Prostate gland (tissue), 2 donors: ENCODE data around the gene USP47. TPM values are rescaled to one million over a fixed set of nuclear protein-coding genes. Genes with fewer than 3 reads are reported as not detected.

Experiments used
- DNase-seq: peaks from one replicate; pipeline ENCODE4 v3.0.0-alpha.2; 2019; ENCODE audit warnings: low spot score
- H3K27ac ChIP-seq, 2 donors: fragments of 200-600 bp; sonication (generic); 2 replicates each; pipeline ENCODE4 v1.5.1; 2017 to 2019
- H3K27me3 ChIP-seq: fragments of 200-600 bp; sonication (generic); replicated peaks from 2 replicates; pipeline ENCODE4 v1.5.1; 2019; ENCODE audit not compliant: insufficient read depth
- H3K36me3 ChIP-seq, 2 donors: fragments of 200-600 bp; sonication (generic); 1 replicate in 1 of 2; 2 replicates in 1 of 2; pipeline versions ENCODE4 v1.5.1 to v1.8.1; 2017 to 2019
- H3K4me1 ChIP-seq: fragments of 200-600 bp; sonication (generic); replicated peaks from 2 replicates; pipeline ENCODE4 v1.5.1; 2019
- H3K4me3 ChIP-seq, 2 donors: fragments of 200-600 bp; sonication (generic); 2 replicates each; pipeline ENCODE4 v1.5.1; 2017 to 2019
- H3K9me3 ChIP-seq: fragments of 200-600 bp; sonication (generic); 2 replicates; pipeline ENCODE4 v1.5.1; 2017
- POLR2A ChIP-seq: fragments of 450-650 bp; IDR thresholded peaks from one replicate; pipeline ENCODE4 v1.6.1; 2016; ENCODE audit warnings: antibody characterized with exemption, mild to moderate bottlenecking
- POLR2AphosphoS5 ChIP-seq: sonication (generic); formaldehyde crosslinking; IDR thresholded peaks from one replicate; pipeline ENCODE4 v1.6.1; 2017; ENCODE audit warnings: antibody characterized with exemption
- WGBS: methylation state at CpG from one replicate; pipeline ENCODE4 v1.1.5; 2018; 5-methylcytosine and 5-hydroxymethylcytosine counted together
- intact Hi-C: fragments of 100-400 bp; cut with DNase I; formaldehyde crosslinking; loops from one replicate; pipeline ENCODE4 v1.14.2; 2022
- total RNA-seq, 2 donors: library from RNA; depleted of rRNA; stranded (reverse); fragments of >200 nt; gene quantifications; one replicate each; pipeline ENCODE4 v1.1.0, GENCODE V29; 2016
- TF ChIP-seq, protein P1 (sequence below), 4 experiments: fragments of 200-600 bp in 2 of 4; fragments of 450-650 bp in 2 of 4; sonication (generic) in 2 of 4; IDR thresholded peaks; 1 replicate in 3 of 4; 2 replicates in 1 of 4; pipeline ENCODE4 v1.5.1; 2016 to 2019; ENCODE audit warnings: antibody characterized with exemption in 4 of 4, mild to moderate bottlenecking in 2 of 4, moderate library complexity in 2 of 4

USP47 gene
- total RNA-seq, 2 donors from 2014 or later: 58.4 to 76.6 TPM

DNA sequence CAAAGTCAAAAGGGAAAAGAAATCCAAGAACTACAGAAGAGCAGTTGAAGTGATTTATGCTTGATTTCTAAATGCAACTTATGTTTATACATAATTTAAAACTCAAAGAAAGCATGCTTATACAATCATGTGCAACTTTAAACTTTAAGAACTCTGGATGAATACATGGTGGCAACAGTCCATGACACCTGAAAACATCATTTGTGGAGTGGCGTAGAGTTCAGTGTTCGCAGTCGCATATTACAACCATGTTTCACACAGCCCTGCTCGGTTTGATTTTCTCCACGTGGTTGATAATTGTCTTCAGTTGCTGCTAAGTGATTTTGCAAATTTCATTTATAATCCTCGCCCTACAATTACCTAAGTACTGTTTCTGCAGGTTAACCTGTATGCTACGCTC is 121.3 kb downstream of the USP47 start:
- no peak overlapping the region for H3K4me3 ChIP-seq
- 86% methylated on average over 7 of the region's 7 CpGs for WGBS

DNA sequence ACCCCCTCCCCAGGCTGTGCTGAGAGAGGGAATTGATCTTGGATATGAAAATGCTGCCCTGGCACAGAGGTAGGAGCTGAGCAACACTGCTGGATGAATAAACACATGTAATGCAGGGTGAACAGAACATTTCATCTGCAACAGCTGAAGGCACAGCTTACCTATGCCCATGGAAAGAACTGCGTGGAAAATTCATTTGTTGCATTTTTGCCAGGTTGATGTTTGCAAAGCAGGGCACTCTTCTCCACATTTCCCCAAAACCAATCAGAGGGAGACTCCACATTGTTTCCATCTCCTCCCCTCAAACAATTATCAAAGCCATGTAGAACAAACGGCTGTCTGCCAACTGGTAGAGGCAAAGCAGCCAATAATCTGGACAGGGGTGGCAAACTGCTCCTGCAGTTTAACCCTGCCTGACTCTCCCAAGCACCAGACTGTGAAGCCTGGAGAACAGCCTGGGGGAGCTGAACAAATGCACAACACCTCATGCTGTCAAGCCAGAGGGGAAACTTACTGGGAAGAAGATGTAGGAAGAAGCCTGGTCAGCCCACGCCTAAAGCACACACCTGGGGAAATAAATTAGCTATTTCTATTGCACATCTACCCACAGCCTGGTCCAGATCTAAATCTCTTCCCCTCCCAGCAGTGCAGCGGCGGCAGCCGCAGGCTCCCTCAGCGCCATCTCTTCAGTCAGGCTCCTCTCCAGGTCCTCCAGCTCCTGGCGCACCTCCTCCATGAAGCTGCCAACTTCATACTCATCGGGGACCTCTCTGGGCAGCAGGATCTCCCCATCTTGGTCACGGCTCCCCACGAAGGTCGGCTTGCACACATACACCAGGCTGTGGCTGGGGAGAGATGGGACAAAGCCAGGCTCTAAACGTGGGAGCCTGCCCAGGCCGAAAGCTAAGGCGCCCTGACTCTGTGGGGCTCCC is 122.3 kb downstream of the USP47 start:
- Histone ChIP-seq H3K4me1 (no peaks in the 10 kb centered on the region), H3K27ac (no peak overlapping the region), H3K27me3 (no peaks in the 10 kb centered on the region), H3K36me3 (no peaks in the 10 kb centered on the region), H3K9me3 (no peaks in the 10 kb centered on the region), H3K4me3 (no peak overlapping the region)
- no peak for TF ChIP-seq POLR2AphosphoS5
- WGBS: 45% methylated on average over 15 of the region's 15 CpGs
- intact Hi-C loops: no loop called here
- no peak for DNase-seq

More for the DNA sequence above, 121.3 kb downstream of the USP47 start:
- TF ChIP-seq, protein P1, sequence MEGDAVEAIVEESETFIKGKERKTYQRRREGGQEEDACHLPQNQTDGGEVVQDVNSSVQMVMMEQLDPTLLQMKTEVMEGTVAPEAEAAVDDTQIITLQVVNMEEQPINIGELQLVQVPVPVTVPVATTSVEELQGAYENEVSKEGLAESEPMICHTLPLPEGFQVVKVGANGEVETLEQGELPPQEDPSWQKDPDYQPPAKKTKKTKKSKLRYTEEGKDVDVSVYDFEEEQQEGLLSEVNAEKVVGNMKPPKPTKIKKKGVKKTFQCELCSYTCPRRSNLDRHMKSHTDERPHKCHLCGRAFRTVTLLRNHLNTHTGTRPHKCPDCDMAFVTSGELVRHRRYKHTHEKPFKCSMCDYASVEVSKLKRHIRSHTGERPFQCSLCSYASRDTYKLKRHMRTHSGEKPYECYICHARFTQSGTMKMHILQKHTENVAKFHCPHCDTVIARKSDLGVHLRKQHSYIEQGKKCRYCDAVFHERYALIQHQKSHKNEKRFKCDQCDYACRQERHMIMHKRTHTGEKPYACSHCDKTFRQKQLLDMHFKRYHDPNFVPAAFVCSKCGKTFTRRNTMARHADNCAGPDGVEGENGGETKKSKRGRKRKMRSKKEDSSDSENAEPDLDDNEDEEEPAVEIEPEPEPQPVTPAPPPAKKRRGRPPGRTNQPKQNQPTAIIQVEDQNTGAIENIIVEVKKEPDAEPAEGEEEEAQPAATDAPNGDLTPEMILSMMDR (IDR thresholded peaks at IDR 0.05): no peak
- TF ChIP-seq POLR2A (no peak), POLR2AphosphoS5 (no peak)
- Histone ChIP-seq H3K36me3 (no peaks in the 10 kb centered on the region), H3K27me3 (no peaks in the 10 kb centered on the region), H3K9me3 (no peaks in the 10 kb centered on the region), H3K27ac (no peak overlapping the region), H3K4me1 (no peaks in the 10 kb centered on the region)
- DNase-seq: no peak
- intact Hi-C loops: no loop called here

DNA sequence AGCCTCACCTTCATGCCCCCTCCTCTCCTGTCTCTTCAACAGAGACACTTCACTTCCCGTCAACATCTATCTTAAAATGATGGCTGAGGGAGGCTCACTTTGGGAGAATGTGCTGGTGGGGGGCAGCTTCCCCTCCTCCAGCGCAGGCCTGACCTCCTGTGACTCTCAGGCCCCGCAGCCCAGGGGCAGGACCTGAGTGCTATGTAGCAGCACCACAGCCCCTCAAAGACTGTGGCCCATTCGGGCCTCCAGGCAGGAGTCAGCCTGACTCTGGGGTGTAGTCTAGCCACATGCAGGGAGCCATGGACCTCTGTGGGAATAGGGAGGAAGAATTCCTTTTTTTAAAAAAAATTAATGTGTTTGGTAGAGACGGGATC is 123.0 kb downstream of the USP47 start:
- Histone ChIP-seq H3K4me1 (no peaks in the 10 kb centered on the region), H3K9me3 (no peaks in the 10 kb centered on the region), H3K36me3 (no peaks in the 10 kb centered on the region), H3K27me3 (no peaks in the 10 kb centered on the region), H3K27ac (no peak overlapping the region), H3K4me3 (no peak overlapping the region)
- TF ChIP-seq POLR2AphosphoS5: no peak
- intact Hi-C loops: no loop called here
- WGBS: 92% methylated on average over 5 of the region's 5 CpGs
- DNase-seq: no peak

DNA sequence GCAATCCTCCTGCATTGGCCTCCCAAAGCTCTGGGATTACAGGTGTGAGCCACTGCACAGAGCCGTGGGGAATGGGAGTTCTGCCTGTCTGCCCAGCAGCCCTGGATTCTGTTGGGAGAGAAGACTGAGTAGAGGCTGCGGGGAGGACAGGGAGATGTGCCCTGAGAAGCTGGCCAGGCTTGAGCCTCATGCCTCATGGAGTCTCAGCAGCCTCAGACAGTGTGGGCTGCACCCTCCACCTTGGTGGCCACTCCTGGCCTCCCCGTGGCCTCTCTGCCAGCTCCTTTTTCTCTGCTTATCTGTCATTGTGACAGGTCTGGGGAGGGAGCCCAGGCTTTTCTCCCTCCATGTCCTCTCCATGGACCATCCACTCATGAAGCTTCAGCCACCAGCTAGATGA is 123.4 kb downstream of the USP47 start:
- H3K9me3 ChIP-seq: no peaks in the 10 kb centered on the region
- peak; percentile 3 for DNase-seq
- H3K4me3 ChIP-seq: no peak overlapping the region
- 75% methylated on average over 3 of the region's 3 CpGs for WGBS
- H3K4me1 ChIP-seq: no peaks in the 10 kb centered on the region
- H3K27me3 ChIP-seq: no peaks in the 10 kb centered on the region
- intact Hi-C loops: no loop called here
- no peaks in the 10 kb centered on the region for H3K36me3 ChIP-seq
- TF ChIP-seq POLR2A (no peak), POLR2AphosphoS5 (no peak)
- TF ChIP-seq, protein P1 (IDR thresholded peaks at IDR 0.05): no peak
- no peak overlapping the region for H3K27ac ChIP-seq

DNA sequence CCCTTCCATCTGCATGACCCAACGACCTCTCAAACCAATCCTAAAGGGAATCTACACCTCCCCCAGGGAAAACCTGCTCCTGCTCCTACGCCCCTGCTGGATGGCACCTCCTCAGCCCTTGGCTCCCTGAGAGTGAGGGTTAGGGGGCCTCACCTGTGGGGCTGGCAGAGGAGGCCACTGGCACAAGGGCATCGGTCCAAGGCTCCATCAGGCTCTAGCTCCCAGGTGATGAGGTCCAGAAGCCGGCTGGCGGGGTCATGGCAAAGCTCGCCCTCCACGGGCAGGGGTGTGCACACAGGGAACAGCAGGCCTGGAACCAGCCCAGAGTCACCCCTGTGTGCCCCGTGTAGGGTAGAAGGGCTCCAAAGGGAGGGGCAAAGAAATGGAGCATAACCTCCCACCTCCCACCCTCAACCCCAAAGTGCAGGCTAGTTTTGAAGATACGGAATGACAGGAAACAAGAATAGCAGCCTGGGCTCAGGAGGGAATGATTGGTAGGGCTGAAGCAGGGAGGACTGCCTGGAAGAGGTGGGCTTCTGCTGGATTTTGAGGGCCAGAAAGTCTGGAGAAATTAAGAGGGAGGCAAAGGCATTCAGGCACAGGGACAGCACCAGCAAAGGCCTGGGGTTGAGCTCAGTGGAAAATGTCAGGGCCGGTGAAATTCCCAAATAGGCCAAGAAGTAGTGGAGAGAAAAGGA is 124.0 kb downstream of the USP47 start:
- no peak overlapping the region for H3K4me3 ChIP-seq
- WGBS: 93% methylated on average over 10 of the region's 10 CpGs
- H3K27me3 ChIP-seq: no peaks in the 10 kb centered on the region
- no peak for TF ChIP-seq POLR2A
- TF ChIP-seq, protein P1 (IDR thresholded peaks at IDR 0.05): no peak
- TF ChIP-seq POLR2AphosphoS5: no peak
- no peak overlapping the region for H3K27ac ChIP-seq
- no peaks in the 10 kb centered on the region for H3K36me3 ChIP-seq
- H3K4me1 ChIP-seq: no peaks in the 10 kb centered on the region
- DNase-seq: peak; percentile 1
- H3K9me3 ChIP-seq: no peaks in the 10 kb centered on the region
- intact Hi-C loops: no loop called here
